Upper lobe of left lung (tissue), 6 donors: ENCODE data around the gene NTN1. TPM values are rescaled to one million over a fixed set of nuclear protein-coding genes. Genes with fewer than 3 reads are reported as not detected.

Experiments used
- ATAC-seq, 2 donors: fragments of 200-7000 bp; cut with Tn5 transposase; one replicate each; pipeline ENCODE4 v1.9.1; 2022; ENCODE audit warnings: mild to moderate bottlenecking in 2 of 2, moderate library complexity in 2 of 2; ENCODE audit not compliant: low FRiP score in 2 of 2
- DNase-seq, 2 donors: peaks; one replicate each; pipeline ENCODE4 v3.0.0-alpha.2; 2019 to 2020
- H3K27ac ChIP-seq, 4 donors: fragments of 200-600 bp; sonication (generic); one replicate each; pipeline ENCODE4 v1.5.1; 2016 to 2019
- H3K27me3 ChIP-seq, 4 donors: fragments of 200-600 bp; sonication (generic); one replicate each; pipeline ENCODE4 v1.5.1; 2017 to 2019
- H3K36me3 ChIP-seq, 4 donors: fragments of 200-600 bp; sonication (generic); one replicate each; pipeline ENCODE4 v1.5.1; 2016 to 2019
- H3K4me1 ChIP-seq, 4 donors: fragments of 200-600 bp; sonication (generic); one replicate each; pipeline ENCODE4 v1.5.1; 2018 to 2019
- H3K4me3 ChIP-seq, 4 donors: fragments of 200-600 bp; sonication (generic); one replicate each; pipeline ENCODE4 v1.5.1; 2017 to 2019; ENCODE audit warnings: mild to moderate bottlenecking in 2 of 4, moderate library complexity in 1 of 4
- H3K9me3 ChIP-seq, 4 donors: fragments of 200-600 bp; sonication (generic); one replicate each; pipeline ENCODE4 v1.5.1; 2018 to 2019
- EP300 ChIP-seq, 4 donors: sonication (generic); formaldehyde crosslinking; IDR thresholded peaks; one replicate each; pipeline ENCODE4 v1.5.1; 2017; ENCODE audit warnings: antibody characterized with exemption in 4 of 4, control low read depth in 2 of 4
- POLR2A ChIP-seq, 4 donors: fragments of 450-650 bp; IDR thresholded peaks; one replicate each; pipeline ENCODE4 v1.5.1; 2016 to 2017; ENCODE audit warnings: antibody characterized with exemption in 4 of 4, mild to moderate bottlenecking in 2 of 4
- POLR2AphosphoS5 ChIP-seq, 2 donors: sonication (generic); formaldehyde crosslinking; IDR thresholded peaks; one replicate each; pipeline ENCODE4 v1.5.1; 2017; ENCODE audit warnings: antibody characterized with exemption in 2 of 2
- WGBS, 2 donors: methylation state at CpG; one replicate each; pipeline ENCODE4 v1.1.5; 2017 to 2018; 5-methylcytosine and 5-hydroxymethylcytosine counted together
- total RNA-seq, 6 donors: library from RNA; depleted of rRNA in 4 of 6; stranded (reverse); fragments of >200 nt in 4 of 6; gene quantifications; one replicate each; pipeline versions ENCODE4 v1.1.0 to v1.2.1, GENCODE V29; 2016 to 2021
- TF ChIP-seq, protein P1 (sequence below), 6 experiments: fragments of 450-650 bp in 4 of 6; fragments of 200-600 bp in 2 of 6; sonication (generic) in 2 of 6; IDR thresholded peaks; one replicate each; pipeline ENCODE4 v1.5.1; 2016 to 2019; ENCODE audit warnings: antibody characterized with exemption in 6 of 6
- donor health status: DM: no; HTN: no; CAD: no; lungs with moderate emphysema.
- donor health status: DM: no; HTN: yes; CAD: no; lungs with severe emphysema.

The NTN1 gene
- total RNA-seq, 6 donors from 2014 or later = 2.6 to 9.1 (median 4.1) TPM

DNA sequence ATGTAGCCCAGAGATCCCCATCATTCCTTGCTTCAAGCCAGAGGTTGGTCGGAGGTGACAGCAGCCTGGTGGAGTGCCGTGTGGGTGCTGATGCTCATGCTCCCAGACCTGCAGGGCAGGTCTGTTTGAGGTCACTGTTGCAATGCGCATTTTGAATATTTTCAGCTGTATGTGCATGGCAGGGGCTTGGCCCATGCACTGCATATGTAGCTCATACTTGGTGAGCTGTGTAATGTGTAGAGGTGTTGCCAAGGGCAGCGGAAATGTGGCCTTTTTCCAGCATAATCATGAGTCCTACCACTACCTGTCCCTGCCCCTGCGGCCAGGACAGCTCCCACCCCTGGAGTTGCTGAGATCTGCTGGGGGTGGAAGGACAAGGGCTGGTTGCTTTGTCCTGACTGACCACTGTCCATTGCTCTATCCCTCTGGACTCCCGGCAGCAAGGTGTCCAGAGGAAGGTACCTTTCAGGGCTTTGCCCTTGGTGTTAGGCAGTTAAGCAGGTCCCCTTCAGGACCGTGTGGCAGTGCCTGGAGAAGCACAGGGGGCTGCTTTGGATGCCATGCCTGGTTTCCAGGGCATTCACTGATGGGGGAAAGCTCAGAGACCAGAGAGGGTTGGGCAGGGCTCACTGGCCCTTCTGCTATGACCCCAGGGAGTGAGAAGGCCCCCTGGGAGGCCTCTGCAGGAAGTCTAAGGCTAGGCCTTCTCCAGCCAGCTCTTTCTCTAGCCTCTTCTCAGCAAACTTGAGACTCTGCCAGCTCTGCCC, 215.2 kb downstream of the NTN1 start:
- Histone ChIP-seq H3K27me3 (peaks cover 0 to 3% (median 0%) of the 10 kb centered on the region in 4 donors), H3K27ac (no peak overlapping the region), H3K4me1 (peaks cover 15 to 24% (median 21%) of the 10 kb centered on the region in 4 donors), H3K9me3 (no peaks in the 10 kb centered on the region), H3K4me3 (no peak overlapping the region), H3K36me3 (no peaks in the 10 kb centered on the region)
- ATAC-seq (no peak), DNase-seq (no peak)
- no peak for TF ChIP-seq POLR2AphosphoS5 (IDR thresholded peaks at IDR 0.05)
- WGBS, 2 donors = 97% methylated on average over 7 of the region's 7 CpGs; no CpG with 5 or more reads in 1 of the 2 donors

DNA sequence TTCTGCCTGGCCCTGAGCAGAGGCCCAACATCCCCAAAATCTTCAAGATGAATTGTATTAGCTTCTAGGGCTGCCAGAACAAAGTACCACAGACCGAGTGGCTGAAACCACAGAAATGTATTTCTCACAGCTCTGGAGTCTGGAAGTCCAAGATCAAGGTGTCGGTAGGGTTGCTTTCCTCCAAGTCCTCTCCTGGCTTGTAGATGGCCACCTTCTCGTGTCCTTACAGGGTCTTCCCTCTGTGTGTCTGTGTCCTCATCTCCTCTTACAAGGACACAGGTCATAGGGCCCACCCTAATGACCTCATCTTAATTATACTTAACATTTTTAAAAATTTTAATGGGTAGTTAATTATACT, 215.7 kb downstream of the NTN1 start:
- 90 to 93% methylated on average over 3 of the region's 3 CpGs for WGBS, 2 donors
- no peaks in the 10 kb centered on the region for H3K9me3 ChIP-seq
- DNase-seq (no peak), ATAC-seq (no peak)
- no peaks in the 10 kb centered on the region for H3K36me3 ChIP-seq
- peaks cover 16 to 24% (median 21%) of the 10 kb centered on the region in 4 donors for H3K4me1 ChIP-seq
- peaks cover 0 to 3% (median 0%) of the 10 kb centered on the region in 4 donors for H3K27me3 ChIP-seq
- no peak overlapping the region for H3K4me3 ChIP-seq
- TF ChIP-seq, protein P1, sequence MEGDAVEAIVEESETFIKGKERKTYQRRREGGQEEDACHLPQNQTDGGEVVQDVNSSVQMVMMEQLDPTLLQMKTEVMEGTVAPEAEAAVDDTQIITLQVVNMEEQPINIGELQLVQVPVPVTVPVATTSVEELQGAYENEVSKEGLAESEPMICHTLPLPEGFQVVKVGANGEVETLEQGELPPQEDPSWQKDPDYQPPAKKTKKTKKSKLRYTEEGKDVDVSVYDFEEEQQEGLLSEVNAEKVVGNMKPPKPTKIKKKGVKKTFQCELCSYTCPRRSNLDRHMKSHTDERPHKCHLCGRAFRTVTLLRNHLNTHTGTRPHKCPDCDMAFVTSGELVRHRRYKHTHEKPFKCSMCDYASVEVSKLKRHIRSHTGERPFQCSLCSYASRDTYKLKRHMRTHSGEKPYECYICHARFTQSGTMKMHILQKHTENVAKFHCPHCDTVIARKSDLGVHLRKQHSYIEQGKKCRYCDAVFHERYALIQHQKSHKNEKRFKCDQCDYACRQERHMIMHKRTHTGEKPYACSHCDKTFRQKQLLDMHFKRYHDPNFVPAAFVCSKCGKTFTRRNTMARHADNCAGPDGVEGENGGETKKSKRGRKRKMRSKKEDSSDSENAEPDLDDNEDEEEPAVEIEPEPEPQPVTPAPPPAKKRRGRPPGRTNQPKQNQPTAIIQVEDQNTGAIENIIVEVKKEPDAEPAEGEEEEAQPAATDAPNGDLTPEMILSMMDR (IDR thresholded peaks at IDR 0.05) = no peak
- no peak for TF ChIP-seq POLR2AphosphoS5 (IDR thresholded peaks at IDR 0.05)
- TF ChIP-seq EP300 (IDR thresholded peaks at IDR 0.05) = no peak
- TF ChIP-seq POLR2A (IDR thresholded peaks at IDR 0.05) = no peak
- H3K27ac ChIP-seq = no peak overlapping the region

DNA sequence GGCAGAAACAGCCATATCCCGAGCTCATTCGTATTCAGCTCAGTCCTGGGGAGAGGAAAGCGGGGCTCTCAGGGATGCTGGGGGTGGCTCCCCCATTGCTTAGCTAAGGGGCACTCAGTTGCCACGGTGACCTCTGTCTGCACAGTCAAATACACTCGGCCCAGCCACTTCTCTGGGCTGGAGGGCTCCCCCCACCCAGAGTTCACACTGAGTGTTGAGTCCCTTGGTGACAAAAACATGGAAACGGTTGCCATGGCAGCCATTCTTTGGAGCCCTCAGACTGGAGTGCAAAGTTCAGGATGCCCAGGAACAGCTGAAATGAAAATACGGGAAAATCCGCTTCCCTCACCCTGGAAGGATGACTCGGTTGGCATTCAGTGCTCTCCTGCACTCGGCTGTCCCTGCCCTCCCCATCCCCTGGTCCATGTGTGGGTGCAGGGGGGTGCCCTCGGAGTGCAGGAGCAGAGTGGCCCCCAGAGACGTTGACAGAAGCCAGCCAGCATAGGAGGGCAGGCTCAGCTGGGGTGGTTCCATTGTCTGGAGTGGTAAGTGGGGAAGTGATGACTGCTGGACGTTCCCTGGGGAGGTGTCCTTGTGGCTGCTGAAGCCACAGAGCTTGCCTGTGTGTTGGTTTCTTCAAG, 216.5 kb downstream of the NTN1 start:
- no peaks in the 10 kb centered on the region for H3K9me3 ChIP-seq
- H3K27ac ChIP-seq = no peak overlapping the region
- H3K27me3 ChIP-seq = no peaks in the 10 kb centered on the region
- no peak for TF ChIP-seq POLR2A (IDR thresholded peaks at IDR 0.05)
- no peak for TF ChIP-seq EP300 (IDR thresholded peaks at IDR 0.05)
- TF ChIP-seq POLR2AphosphoS5 (IDR thresholded peaks at IDR 0.05) = no peak
- TF ChIP-seq, protein P1 (IDR thresholded peaks at IDR 0.05) = no peak
- WGBS, 2 donors = 81 to 83% methylated on average over 11 to 13 of the region's 13 CpGs
- no peaks in the 10 kb centered on the region for H3K36me3 ChIP-seq
- no peak overlapping the region for H3K4me3 ChIP-seq
- DNase-seq (no peak), ATAC-seq (no peak)
- peaks cover 16 to 24% (median 21%) of the 10 kb centered on the region in 4 donors for H3K4me1 ChIP-seq

DNA sequence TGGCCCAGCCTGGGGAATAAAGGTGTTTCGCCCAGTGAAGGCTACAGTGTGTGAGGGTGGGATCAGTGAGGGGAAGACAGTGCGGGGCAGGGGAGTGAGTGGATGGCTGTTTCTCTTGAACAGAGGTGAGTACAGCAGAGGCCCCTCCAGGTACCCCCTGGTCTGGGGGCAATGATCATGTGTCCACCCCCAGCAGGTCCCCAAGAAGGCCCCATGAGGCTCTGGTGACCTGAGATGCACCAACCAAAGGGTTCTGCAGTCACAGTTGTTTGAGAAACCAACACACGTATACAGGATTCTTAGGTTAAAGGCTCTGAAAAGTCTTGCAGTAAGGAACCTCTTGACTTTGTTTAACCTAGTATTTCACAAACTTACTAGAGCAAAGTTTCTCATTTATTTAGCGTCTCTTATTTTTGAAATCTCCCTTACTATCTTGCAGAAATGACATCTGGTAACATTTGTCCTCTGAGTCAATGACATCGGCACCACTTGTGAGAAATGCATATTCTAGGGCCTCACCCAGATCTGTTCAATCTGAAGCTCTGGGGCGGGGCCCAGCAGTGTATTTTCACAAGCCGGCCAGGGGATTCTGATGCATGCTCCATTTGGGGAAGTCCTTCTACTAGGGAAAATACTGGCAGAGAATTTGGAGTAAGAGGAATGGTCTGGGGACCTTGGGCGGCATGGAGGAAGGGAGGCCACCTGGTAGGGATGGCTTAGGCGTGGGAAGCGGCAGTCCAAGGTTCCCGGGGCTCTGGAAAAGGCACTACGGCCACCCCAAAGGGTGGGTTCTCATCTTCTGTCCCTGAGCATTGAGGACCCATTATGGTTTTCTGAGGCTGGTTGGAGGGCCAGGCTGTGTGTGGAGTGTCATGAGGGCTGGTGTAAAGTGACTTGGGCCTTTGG, 217.3 kb downstream of the NTN1 start:
- H3K9me3 ChIP-seq = no peaks in the 10 kb centered on the region
- no peak for DNase-seq
- WGBS, 2 donors = 86 to 90% methylated on average over 11 to 12 of the region's 12 CpGs
- TF ChIP-seq, protein P1 (IDR thresholded peaks at IDR 0.05) = no peak
- TF ChIP-seq EP300 (IDR thresholded peaks at IDR 0.05) (no peak), POLR2AphosphoS5 (IDR thresholded peaks at IDR 0.05) (no peak), POLR2A (IDR thresholded peaks at IDR 0.05) (no peak)
- peak overlapping the region in 2 of 4 donors; percentile 36 to 86 for H3K27ac ChIP-seq
- ATAC-seq = no peak
- H3K4me1 ChIP-seq = peaks cover 16 to 24% (median 21%) of the 10 kb centered on the region in 4 donors
- peak overlapping the region in 1 of 4 donors; percentile 55 for H3K4me3 ChIP-seq
- H3K27me3 ChIP-seq = no peaks in the 10 kb centered on the region
- no peaks in the 10 kb centered on the region for H3K36me3 ChIP-seq
